Thymus (tissue), 11 donors: ENCODE measurements around the gene GNAS. TPM values are rescaled to one million over a fixed set of nuclear protein-coding genes. Genes with fewer than 3 reads are reported as not detected.

Experiments used
- DNase-seq, 9 donors: peaks; one replicate each; pipeline ENCODE4 v3.0.0-alpha.2; 2013; ENCODE audit warnings: low spot score in 9 of 9, low read depth in 6 of 9, missing footprints in 1 of 9
- H3K27ac ChIP-seq, 2 donors: one replicate each; pipeline ENCODE4 v1.5.1; 2013; ENCODE audit warnings: control low read depth in 1 of 2, low read depth in 1 of 2, low read length in 1 of 2, mild to moderate bottlenecking in 1 of 2, moderate library complexity in 1 of 2
- H3K27me3 ChIP-seq, 2 donors: one replicate each; pipeline ENCODE4 v1.5.1; 2013; ENCODE audit warnings: low read length in 1 of 2; ENCODE audit not compliant: control insufficient read depth in 2 of 2, insufficient read depth in 1 of 2
- H3K36me3 ChIP-seq, 2 donors: one replicate each; pipeline ENCODE4 v1.5.1; 2013; ENCODE audit warnings: low read length in 1 of 2, mild to moderate bottlenecking in 1 of 2, moderate library complexity in 1 of 2; ENCODE audit not compliant: control insufficient read depth in 2 of 2, insufficient read depth in 2 of 2
- H3K4me1 ChIP-seq, 2 donors: one replicate each; pipeline ENCODE4 v1.5.1; 2013; ENCODE audit warnings: low read length in 2 of 2; ENCODE audit not compliant: control insufficient read depth in 2 of 2, insufficient read depth in 2 of 2
- H3K4me3 ChIP-seq, 2 donors: one replicate each; pipeline ENCODE4 v1.5.1; 2013; ENCODE audit warnings: low read length in 2 of 2, control low read depth in 1 of 2, mild to moderate bottlenecking in 1 of 2
- H3K9me3 ChIP-seq, 2 donors: one replicate each; pipeline ENCODE4 v1.5.1; 2013; ENCODE audit warnings: low read length in 1 of 2, mild to moderate bottlenecking in 1 of 2; ENCODE audit not compliant: control insufficient read depth in 2 of 2, insufficient read depth in 1 of 2
- WGBS: extraction: QIAGEN DNeasy Blood & Tissue Kit; methylation state at CpG from one replicate; pipeline ENCODE4 v1.1.7; 2013; 5-methylcytosine and 5-hydroxymethylcytosine counted together
- polyA plus RNA-seq: library from polyadenylated mRNA; stranded (reverse); fragments of 200-250 nt; gene quantifications from one replicate; pipeline ENCODE4 v1.2.3, GENCODE V29; 2013
- total RNA-seq: library from RNA; stranded (reverse); fragments of 120-200 nt; gene quantifications from one replicate; pipeline ENCODE4 v1.2.4, GENCODE V29; 2013
- donor health status: healthy.

Gene GNAS
- total and polyA plus RNA-seq, 2 donors: 434 to 700 TPM

GRCh38 chr20:58909585-58909984 lies 57.1 kb downstream of the GNAS start:
- Histone ChIP-seq H3K4me3 (no peak overlapping the region), H3K9me3 (no peaks in the 10 kb centered on the region), H3K27me3 (no peaks in the 10 kb centered on the region), H3K27ac (no peak overlapping the region), H3K4me1 (peaks cover 9 to 20% of the 10 kb centered on the region in 2 donors), H3K36me3 (peaks cover 56 to 73% of the 10 kb centered on the region in 2 donors)
- WGBS: 98% methylated on average over 15 of the region's 15 CpGs
- no peak for DNase-seq

GRCh38 chr20:58910473-58910872 lies 58.0 kb downstream of the GNAS start:
- Histone ChIP-seq H3K4me1 (peaks cover 9 to 20% of the 10 kb centered on the region in 2 donors), H3K9me3 (no peaks in the 10 kb centered on the region), H3K27ac (no peak overlapping the region), H3K27me3 (no peaks in the 10 kb centered on the region), H3K4me3 (no peak overlapping the region), H3K36me3 (peaks cover 50 to 64% of the 10 kb centered on the region in 2 donors)
- WGBS: 98% methylated on average over 14 of the region's 14 CpGs
- no peak for DNase-seq

- no peaks in the 10 kb centered on the region for H3K9me3 ChIP-seq
- no peak for DNase-seq
- WGBS: 98% methylated on average over 2 of the region's 2 CpGs
- no peak overlapping the region for H3K27ac ChIP-seq
- H3K4me1 ChIP-seq: peaks cover 9 to 17% of the 10 kb centered on the region in 2 donors
- no peaks in the 10 kb centered on the region for H3K27me3 ChIP-seq
- H3K4me3 ChIP-seq: no peak overlapping the region
- peaks cover 43 to 56% of the 10 kb centered on the region in 2 donors for H3K36me3 ChIP-seq
Observed at GRCh38 chr20:58911309-58911708, 58.8 kb downstream of the GNAS start.

- H3K36me3 ChIP-seq: peaks cover 43 to 51% of the 10 kb centered on the region in 2 donors
- WGBS: 69% methylated on average over 3 of the region's 3 CpGs
Observed at GRCh38 chr20:58911970-58912369, 59.5 kb downstream of the GNAS start.

DNA sequence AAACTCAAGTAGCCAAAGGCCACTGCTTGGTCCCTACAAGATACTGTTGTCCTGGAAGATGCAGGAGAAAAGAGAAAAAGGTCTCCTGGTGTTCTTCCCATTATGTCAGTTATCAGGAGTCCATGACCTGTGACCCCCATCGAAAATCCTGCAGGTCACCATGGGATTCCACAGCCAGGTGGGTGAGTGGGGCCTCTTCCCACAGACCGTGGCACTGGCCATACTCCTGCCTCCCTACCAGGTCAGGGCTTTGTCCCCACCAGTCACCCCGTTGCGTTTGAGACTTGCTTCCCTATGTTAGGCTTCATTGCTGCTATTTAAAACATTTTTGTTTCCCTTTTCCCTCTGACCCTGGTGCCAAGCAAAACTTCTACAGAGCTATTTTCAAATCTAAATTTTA lies 60.6 kb downstream of the GNAS start:
- 97% methylated on average over 4 of the region's 4 CpGs for WGBS
- DNase-seq: no peak

More at GRCh38 chr20:58911970-58912369, 59.5 kb downstream of the GNAS start:
- Histone ChIP-seq H3K27me3 (no peaks in the 10 kb centered on the region), H3K4me1 (peaks cover 9 to 10% of the 10 kb centered on the region in 2 donors), H3K27ac (no peak overlapping the region), H3K4me3 (no peak overlapping the region), H3K9me3 (no peaks in the 10 kb centered on the region)
- DNase-seq: no peak

GRCh38 chr20:58918621-58919020 lies 66.1 kb downstream of the GNAS start:
- H3K27ac ChIP-seq: no peak overlapping the region
- 88% methylated on average over 6 of the region's 6 CpGs for WGBS
- no peaks in the 10 kb centered on the region for H3K9me3 ChIP-seq
- no peak for DNase-seq
- no peak overlapping the region for H3K4me3 ChIP-seq
- H3K36me3 ChIP-seq: no peaks in the 10 kb centered on the region
- no peaks in the 10 kb centered on the region for H3K27me3 ChIP-seq
- H3K4me1 ChIP-seq: no peaks in the 10 kb centered on the region

More for the DNA sequence above, 60.6 kb downstream of the GNAS start:
- H3K27me3 ChIP-seq: no peaks in the 10 kb centered on the region
- no peaks in the 10 kb centered on the region for H3K4me1 ChIP-seq
- no peak overlapping the region for H3K27ac ChIP-seq
- H3K9me3 ChIP-seq: no peaks in the 10 kb centered on the region
- H3K36me3 ChIP-seq: peaks cover 35 to 40% of the 10 kb centered on the region in 2 donors
- H3K4me3 ChIP-seq: no peak overlapping the region

- Histone ChIP-seq H3K27ac (no peak overlapping the region), H3K4me3 (no peak overlapping the region), H3K27me3 (no peaks in the 10 kb centered on the region), H3K9me3 (no peaks in the 10 kb centered on the region), H3K36me3 (no peaks in the 10 kb centered on the region), H3K4me1 (no peaks in the 10 kb centered on the region)
- DNase-seq: no peak
- WGBS: 94% methylated on average over 6 of the region's 6 CpGs
Observed at GRCh38 chr20:58921564-58921963, 69.0 kb downstream of the GNAS start.

- 97% methylated on average over 1 of the region's 1 CpG for WGBS
- no peak overlapping the region for H3K4me3 ChIP-seq
- H3K9me3 ChIP-seq: no peaks in the 10 kb centered on the region
- H3K27me3 ChIP-seq: no peaks in the 10 kb centered on the region
- no peak overlapping the region for H3K27ac ChIP-seq
- no peak for DNase-seq
- H3K4me1 ChIP-seq: no peaks in the 10 kb centered on the region
- no peaks in the 10 kb centered on the region for H3K36me3 ChIP-seq
Observed at GRCh38 chr20:58922036-58922435, 69.5 kb downstream of the GNAS start.

- no peaks in the 10 kb centered on the region for H3K9me3 ChIP-seq
- WGBS: 93% methylated on average over 8 of the region's 8 CpGs
- no peaks in the 10 kb centered on the region for H3K27me3 ChIP-seq
- H3K4me3 ChIP-seq: no peak overlapping the region
- no peak overlapping the region for H3K27ac ChIP-seq
- no peak for DNase-seq
- no peaks in the 10 kb centered on the region for H3K4me1 ChIP-seq
- H3K36me3 ChIP-seq: no peaks in the 10 kb centered on the region
Observed at GRCh38 chr20:58923117-58923712, 70.7 kb downstream of the GNAS start.
